Thymus (tissue), 11 donors: ENCODE results near the gene ASIC4. TPM values are rescaled to one million over a fixed set of nuclear protein-coding genes. Genes with fewer than 3 reads are reported as not detected.

Experiments
- DNase-seq, 9 donors: peaks; one replicate each; pipeline ENCODE4 v3.0.0-alpha.2; 2013; ENCODE audit warnings: low spot score in 9 of 9, low read depth in 6 of 9, missing footprints in 1 of 9
- H3K27ac ChIP-seq, 2 donors: one replicate each; pipeline ENCODE4 v1.5.1; 2013; ENCODE audit warnings: control low read depth in 1 of 2, low read depth in 1 of 2, low read length in 1 of 2, mild to moderate bottlenecking in 1 of 2, moderate library complexity in 1 of 2
- H3K27me3 ChIP-seq, 2 donors: one replicate each; pipeline ENCODE4 v1.5.1; 2013; ENCODE audit warnings: low read length in 1 of 2; ENCODE audit not compliant: control insufficient read depth in 2 of 2, insufficient read depth in 1 of 2
- H3K36me3 ChIP-seq, 2 donors: one replicate each; pipeline ENCODE4 v1.5.1; 2013; ENCODE audit warnings: low read length in 1 of 2, mild to moderate bottlenecking in 1 of 2, moderate library complexity in 1 of 2; ENCODE audit not compliant: control insufficient read depth in 2 of 2, insufficient read depth in 2 of 2
- H3K4me1 ChIP-seq, 2 donors: one replicate each; pipeline ENCODE4 v1.5.1; 2013; ENCODE audit warnings: low read length in 2 of 2; ENCODE audit not compliant: control insufficient read depth in 2 of 2, insufficient read depth in 2 of 2
- H3K4me3 ChIP-seq, 2 donors: one replicate each; pipeline ENCODE4 v1.5.1; 2013; ENCODE audit warnings: low read length in 2 of 2, control low read depth in 1 of 2, mild to moderate bottlenecking in 1 of 2
- H3K9me3 ChIP-seq, 2 donors: one replicate each; pipeline ENCODE4 v1.5.1; 2013; ENCODE audit warnings: low read length in 1 of 2, mild to moderate bottlenecking in 1 of 2; ENCODE audit not compliant: control insufficient read depth in 2 of 2, insufficient read depth in 1 of 2
- WGBS: extraction: QIAGEN DNeasy Blood & Tissue Kit; methylation state at CpG from one replicate; pipeline ENCODE4 v1.1.7; 2013; 5-methylcytosine and 5-hydroxymethylcytosine counted together
- polyA plus RNA-seq: library from polyadenylated mRNA; stranded (reverse); fragments of 200-250 nt; gene quantifications from one replicate; pipeline ENCODE4 v1.2.3, GENCODE V29; 2013
- total RNA-seq: library from RNA; stranded (reverse); fragments of 120-200 nt; gene quantifications from one replicate; pipeline ENCODE4 v1.2.4, GENCODE V29; 2013
- donor health status: healthy.

Gene ASIC4
- total and polyA plus RNA-seq, 2 donors = 0.05 to 0.23 TPM

DNA sequence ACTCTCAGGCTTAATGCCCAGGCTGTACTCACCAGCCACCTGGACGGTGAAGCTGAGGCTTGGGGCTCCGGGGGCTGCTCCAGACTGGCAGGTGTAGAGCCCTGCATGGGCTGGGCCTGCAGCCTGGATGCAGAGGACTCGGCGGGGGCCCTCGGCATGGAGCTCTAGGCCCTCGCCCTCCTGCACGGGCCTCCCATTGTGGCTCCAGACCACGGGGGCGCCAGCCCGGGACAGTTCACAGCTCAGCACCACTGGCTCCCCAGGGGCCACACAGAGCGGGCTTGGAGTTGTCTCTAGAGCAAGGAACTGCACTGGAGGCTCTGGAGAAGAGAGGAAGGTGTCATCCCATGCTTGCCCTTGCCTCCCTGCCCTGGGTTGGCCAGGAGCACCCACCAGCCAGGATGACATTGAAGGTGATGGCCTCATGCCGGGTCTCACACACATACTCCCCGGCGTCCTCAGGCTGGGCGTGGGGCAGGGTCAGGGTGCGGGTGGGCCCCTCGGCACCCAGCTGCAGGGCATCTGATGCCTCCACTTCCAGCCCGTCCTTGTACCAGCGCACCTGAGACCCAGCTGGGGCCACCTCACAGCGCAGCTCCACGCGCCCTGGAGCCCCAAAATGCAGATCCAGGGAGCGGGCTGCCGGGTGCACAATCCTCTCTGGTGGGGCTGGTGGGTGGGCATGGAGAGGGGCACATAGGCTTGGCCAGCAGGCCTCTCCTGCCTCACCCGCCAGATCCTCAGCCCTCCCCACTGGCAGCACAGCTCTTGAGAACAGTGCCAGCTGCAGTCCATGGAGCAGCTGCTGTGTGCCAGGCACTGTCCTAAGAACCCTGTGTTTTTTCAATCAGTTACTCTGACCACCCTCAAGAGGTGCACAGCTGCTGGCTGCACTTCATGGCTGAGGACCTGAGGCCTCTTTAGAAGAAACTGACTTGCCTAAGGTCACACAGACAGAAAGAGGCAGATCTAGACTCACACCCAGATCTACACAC is 43.8 kb downstream of the ASIC4 start:
- H3K36me3 ChIP-seq = no peaks in the 10 kb centered on the region
- 98% methylated on average over 25 of the region's 25 CpGs for WGBS
- H3K4me1 ChIP-seq = peaks cover 0 to 1% of the 10 kb centered on the region in 2 donors
- H3K27me3 ChIP-seq = peaks cover 6 to 45% of the 10 kb centered on the region in 2 donors
- H3K9me3 ChIP-seq = no peaks in the 10 kb centered on the region
- DNase-seq = no peak
- H3K27ac ChIP-seq = no peak overlapping the region
- H3K4me3 ChIP-seq = no peak overlapping the region

DNA sequence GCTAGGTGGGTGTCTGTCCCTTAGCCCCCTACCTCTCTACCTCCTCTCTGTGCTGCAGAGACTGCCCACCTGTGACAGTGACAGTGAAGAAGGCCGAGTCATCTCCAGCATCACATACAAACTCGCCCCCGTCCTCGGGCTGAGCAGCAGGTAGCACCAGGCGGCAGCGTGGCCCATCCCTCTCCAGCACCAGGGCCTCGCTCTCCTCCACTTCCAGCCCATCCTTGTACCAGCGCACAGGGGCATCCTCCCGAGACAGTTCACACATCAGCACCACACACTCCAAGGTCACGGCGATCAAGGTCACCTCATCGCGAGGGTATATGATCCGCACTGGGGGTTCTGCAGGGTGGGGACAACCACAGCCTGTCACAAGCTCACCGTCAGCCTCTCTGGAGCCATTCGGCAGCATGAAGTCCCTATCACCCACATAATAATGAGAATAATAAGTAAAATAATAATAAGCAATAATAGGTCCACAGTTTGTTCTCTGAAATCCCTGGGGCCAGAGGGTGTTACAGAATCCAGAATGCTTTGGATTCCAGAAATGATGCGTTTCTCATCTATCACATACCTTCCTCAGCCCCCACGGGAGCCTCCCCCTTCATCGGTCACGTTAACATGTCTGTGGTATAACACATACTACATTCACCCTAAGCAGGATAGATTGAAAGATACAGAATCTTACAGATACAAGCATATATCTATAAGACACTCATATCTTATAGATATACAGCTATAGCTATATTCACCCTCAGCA is 45.1 kb downstream of the ASIC4 start:
- no peaks in the 10 kb centered on the region for H3K9me3 ChIP-seq
- no peak overlapping the region for H3K4me3 ChIP-seq
- no peak overlapping the region for H3K27ac ChIP-seq
- H3K27me3 ChIP-seq = peaks cover 0 to 36% of the 10 kb centered on the region in 2 donors
- 98% methylated on average over 20 of the region's 20 CpGs for WGBS
- no peak for DNase-seq
- H3K4me1 ChIP-seq = no peaks in the 10 kb centered on the region
- no peaks in the 10 kb centered on the region for H3K36me3 ChIP-seq

DNA sequence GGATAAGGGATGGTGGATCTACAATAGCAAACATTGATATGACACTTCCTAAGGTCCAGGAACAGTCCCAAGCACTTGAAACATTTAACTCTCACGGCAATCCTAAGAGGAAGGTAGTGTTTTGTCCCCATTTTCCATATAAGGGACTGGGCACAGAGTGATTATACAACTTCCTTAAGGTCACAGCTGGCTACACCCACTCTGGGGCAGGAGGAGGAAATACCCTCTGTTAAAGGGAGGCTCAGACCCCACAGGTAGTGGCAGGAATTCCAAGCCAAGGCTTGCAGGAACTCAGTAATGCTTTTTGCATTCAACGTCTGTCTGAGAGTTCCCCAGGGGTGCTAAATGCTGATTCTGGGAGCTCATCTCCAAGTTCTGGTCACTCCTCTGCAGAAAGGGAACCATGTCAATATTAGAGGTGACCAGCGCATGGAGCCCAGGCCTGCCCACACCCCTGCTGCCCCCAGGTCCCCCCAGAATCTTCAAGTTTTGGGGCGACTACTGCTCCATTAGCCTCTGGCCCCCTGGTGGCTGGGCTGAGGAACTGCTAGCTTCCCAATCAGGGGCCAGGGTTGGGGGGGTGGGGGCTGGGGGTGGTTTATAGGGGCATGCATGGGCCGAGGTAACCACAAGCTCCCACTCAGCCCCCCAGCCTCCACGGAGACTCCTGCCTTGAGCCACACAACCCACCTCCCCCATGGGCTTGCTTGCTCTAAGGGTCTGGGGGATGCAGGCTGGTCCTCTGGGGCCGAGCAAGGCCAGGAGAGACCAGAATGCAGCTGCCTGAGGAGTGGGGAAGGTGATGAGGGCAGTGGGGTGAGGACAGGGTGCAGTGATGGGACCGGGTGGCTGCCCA is 46.0 kb downstream of the ASIC4 start:
- Histone ChIP-seq H3K27ac (no peak overlapping the region), H3K27me3 (peaks cover 0 to 36% of the 10 kb centered on the region in 2 donors), H3K4me1 (no peaks in the 10 kb centered on the region), H3K36me3 (no peaks in the 10 kb centered on the region), H3K9me3 (no peaks in the 10 kb centered on the region), H3K4me3 (no peak overlapping the region)
- no peak for DNase-seq
- WGBS = 49% methylated on average over 8 of the region's 8 CpGs

DNA sequence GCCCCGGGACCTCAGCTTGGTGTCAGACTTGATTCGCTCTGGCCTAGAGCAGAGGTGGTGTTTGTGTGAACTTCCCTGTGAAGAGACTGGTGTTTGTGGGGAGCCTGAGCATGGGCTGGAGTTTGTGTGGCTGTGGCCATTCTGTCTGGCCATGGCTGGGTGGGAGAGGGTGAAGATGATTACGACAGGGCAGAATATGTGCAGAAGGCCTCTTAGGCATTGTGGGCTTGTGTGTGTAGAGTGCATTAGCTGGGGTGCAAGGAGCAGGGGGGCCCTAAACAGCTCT is 46.6 kb downstream of the ASIC4 start:
- no peak for DNase-seq
- H3K4me3 ChIP-seq = no peak overlapping the region
- H3K4me1 ChIP-seq = no peaks in the 10 kb centered on the region
- H3K36me3 ChIP-seq = no peaks in the 10 kb centered on the region
- WGBS = 90% methylated on average over 3 of the region's 3 CpGs
- no peak overlapping the region for H3K27ac ChIP-seq
- H3K9me3 ChIP-seq = no peaks in the 10 kb centered on the region
- H3K27me3 ChIP-seq = peaks cover 2 to 37% of the 10 kb centered on the region in 2 donors

DNA sequence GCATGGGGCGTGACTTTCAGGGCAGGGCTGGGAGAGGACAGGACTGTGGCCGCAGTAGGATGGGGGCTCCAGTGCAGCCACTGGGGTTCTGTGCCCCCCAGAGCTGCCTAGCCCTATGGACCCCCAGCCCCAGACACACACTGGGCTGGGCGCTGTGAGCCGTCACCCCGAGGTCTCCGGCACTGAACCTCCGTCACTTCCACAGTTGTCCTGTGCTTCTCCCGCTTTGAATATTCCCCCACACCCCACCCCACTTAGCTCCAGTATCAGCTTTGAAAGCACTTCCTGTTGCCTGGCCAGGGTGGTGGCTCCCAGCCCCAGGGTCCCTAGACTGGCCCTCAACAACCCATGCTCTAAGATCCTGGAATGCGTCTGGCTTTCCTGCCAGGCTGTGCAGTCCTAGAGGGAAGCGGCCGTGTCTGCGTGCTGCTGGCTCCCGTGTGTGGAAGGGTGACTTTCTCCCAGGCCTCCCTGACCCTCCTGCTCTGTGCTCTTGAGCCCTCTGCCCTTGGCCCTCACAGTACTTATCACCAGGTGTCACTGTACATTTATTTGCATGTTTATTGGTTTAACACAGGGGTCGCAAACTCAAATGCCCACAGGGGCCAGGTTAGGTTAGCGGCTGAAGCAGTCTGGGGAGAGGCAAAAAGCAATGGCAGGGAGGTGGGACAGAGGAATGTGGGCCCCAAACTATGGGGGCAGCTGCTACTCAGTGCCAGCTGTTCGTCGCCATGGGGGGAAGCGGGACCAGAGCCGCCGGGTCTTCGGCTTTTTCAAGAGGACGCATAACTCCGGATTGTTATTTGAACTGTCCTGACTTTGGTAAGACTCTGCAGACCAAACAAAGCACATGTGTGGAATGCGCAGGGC is 47.1 kb downstream of the ASIC4 start:
- no peaks in the 10 kb centered on the region for H3K9me3 ChIP-seq
- no peak for DNase-seq
- H3K27ac ChIP-seq = no peak overlapping the region
- H3K4me1 ChIP-seq = no peaks in the 10 kb centered on the region
- H3K36me3 ChIP-seq = no peaks in the 10 kb centered on the region
- H3K27me3 ChIP-seq = peaks cover 3 to 34% of the 10 kb centered on the region in 2 donors
- 95% methylated on average over 24 of the region's 24 CpGs for WGBS
- no peak overlapping the region for H3K4me3 ChIP-seq

DNA sequence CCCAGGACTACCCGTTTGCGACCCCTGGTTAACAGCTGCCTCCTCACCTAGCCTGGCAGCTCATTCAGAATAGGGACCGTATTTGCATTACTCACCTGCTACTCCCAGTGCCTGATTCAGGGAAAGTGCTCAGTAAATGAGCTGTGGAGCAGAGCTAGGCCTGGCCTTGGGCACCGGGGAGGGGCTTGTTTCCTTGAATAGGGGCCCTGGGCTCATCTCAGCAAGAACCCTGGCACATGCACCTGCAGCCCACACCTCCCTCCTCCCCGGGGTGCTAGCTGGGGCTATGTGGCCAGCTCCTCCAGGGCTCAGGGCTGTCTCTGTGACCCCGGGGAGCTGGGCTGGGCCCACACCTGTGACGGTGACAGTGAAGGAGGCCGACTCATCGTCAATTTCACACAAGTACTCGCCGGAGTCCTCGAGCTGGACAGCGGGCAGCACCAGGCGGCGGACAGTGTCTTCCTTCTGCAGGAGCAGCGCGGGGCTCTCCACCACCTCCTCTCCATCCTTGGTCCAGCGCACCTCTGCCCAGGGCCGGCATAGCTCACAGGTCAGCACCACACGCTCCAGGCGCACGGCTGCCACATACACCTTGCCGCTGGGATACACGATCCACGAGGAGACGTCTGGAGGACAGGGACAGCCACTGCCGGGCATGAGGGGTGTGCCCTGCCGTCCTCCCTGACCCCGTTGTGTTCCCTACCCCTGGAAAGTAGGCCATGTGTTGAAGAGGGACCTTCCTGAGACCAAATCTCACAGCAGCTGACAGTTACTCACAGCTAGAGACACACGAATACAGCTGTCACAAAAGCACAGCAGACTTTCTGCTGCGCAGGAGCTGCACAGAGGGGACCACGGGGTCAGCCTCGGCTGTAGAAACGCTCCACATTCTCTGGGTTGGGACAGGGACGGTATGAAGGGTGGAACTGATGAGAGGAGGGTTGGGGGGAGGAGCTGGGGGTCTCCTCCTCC is 48.1 kb downstream of the ASIC4 start:
- no peaks in the 10 kb centered on the region for H3K4me1 ChIP-seq
- no peaks in the 10 kb centered on the region for H3K36me3 ChIP-seq
- no peak for DNase-seq
- 94% methylated on average over 35 of the region's 35 CpGs for WGBS
- H3K4me3 ChIP-seq = no peak overlapping the region
- peaks cover 3 to 41% of the 10 kb centered on the region in 2 donors for H3K27me3 ChIP-seq
- H3K27ac ChIP-seq = no peak overlapping the region
- H3K9me3 ChIP-seq = no peaks in the 10 kb centered on the region

- no peak for DNase-seq
- 96% methylated on average over 20 of the region's 20 CpGs for WGBS
- Histone ChIP-seq H3K4me1 (no peaks in the 10 kb centered on the region), H3K9me3 (no peaks in the 10 kb centered on the region), H3K27ac (no peak overlapping the region), H3K4me3 (no peak overlapping the region), H3K27me3 (peaks cover 7 to 48% of the 10 kb centered on the region in 2 donors), H3K36me3 (no peaks in the 10 kb centered on the region)
These were observed 49.1 kb downstream of the ASIC4 start for GRCh38 chr2:219563271-219563928.
